Measurements from ENCODE around the gene ANKRD34C. TPM values are rescaled to one million over a fixed set of nuclear protein-coding genes. Genes with fewer than 3 reads are reported as not detected.

Gene ANKRD34C
- total RNA-seq, result not detected

DNA sequence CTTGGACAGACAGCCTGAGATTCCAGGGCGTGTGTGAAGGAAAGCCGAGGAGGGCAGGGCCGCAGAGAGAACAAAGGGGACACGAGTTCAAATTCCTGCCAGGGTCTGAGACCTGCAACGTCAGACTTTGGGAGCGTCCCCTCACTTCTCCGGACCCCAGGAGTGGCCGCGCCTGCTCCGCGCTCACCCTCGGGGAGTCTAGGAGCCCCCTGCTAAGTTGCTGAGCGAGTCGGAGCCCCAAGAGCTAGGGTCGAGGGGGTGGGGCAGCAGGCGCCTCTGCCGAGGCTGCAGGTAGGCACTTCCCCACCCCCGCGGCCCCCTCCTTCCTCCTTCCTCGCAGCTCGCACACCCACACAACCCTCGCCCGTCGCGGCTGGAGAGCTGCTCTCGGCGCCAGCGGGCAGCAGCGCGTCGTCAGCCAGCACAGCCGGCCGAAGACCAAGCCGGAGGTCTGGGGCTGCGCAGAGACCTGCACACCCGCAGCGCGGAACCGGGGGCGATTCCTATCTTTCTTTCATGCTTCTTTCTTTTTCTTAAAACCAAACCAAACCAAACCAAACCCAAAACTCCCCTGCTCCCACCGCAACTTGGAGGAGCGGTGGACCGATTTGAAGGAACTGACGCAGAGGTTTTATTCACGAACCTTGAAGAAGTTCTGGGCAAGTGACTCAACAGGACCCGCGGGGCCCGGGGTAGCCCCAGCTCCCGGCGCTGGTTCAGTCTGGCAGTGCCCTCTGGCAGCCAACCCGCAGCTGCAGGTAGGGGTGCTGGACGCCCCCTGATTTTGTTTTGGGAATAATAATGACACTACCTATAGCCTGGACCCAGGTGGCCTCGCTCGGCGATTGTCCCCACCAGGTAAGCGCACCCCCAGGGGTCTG, at the start of gene ANKRD34C:
Gene ANKRD34C (plus strand): TSS at position 352 of the 881 bp plus-strand sequence. CDS start 10,563 bp downstream, outside the sequence.

DNA sequence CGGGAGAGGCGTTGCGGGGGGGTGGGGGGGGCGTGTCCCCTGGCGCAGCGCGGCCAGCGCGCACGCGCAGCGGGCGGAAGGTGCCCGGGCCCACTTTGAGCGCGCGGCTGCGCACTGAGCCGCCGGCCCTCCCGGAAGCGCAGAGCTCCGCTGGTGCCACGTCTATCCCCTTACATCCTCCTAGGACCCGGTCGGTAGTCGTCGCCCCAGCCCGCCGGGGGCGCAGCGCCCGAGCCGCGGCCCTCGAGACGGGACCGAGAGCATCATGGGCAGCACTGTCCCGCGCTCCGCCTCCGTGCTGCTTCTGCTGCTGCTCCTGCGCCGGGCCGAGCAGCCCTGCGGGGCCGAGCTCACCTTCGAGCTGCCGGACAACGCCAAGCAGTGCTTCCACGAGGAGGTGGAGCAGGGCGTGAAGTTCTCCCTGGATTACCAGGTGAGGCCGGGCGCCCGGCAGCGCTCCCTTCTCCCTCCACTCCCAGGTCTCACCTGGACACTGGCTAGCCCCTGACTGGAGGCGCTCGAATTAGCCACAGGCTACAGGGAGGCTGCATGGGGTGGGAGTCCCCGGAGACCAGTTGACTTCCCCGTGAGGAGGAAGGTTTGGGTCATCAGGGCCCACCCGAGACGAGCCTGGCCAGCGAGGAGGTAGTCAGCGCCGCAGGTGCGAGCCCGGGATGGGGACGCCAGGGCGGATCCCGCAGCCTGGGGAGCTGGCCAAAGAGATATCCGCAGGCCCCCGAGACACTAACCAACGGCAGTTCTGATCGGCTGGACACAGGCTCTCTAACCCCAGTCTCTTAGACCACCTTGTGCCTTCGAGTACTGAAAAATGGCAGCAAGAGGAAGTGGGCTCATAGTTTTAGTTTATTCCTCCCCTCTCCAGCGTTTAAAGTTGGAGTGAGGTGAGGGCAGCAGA, 28.7 kb downstream of the ANKRD34C start, which contains the start of gene TMED3:
Gene TMED3 (plus strand): TSS at position 128 of the 916 bp plus-strand sequence. CDS start 138 bp downstream, at position 266.

Other genes with a start within 250 kb of the ANKRD34C start
- gene RASGRF1, start 191.9 kb upstream of the ANKRD34C start, total RNA-seq, result 8.5 TPM
- gene TMED3, start 28.4 kb downstream of the ANKRD34C start, total RNA-seq, result 21.9 TPM
- 4.4 TPM for gene MINAR1, start 149.6 kb downstream of the ANKRD34C start, total RNA-seq

Measured in parietal lobe (tissue), 1 donor.